K562 (cell line): ENCODE measurements around the gene MBOAT7.

Source experiments
- PHB2 ChIP-seq: fragments of 450-650 bp; IDR thresholded peaks from 2 replicates; pipeline ENCODE4 v1.6.1; 2017; ENCODE audit warnings: low read depth
- RCOR1 ChIP-seq, 2 experiments: IDR thresholded peaks; 2 replicates each; pipeline ENCODE4 v1.6.1; 2012; ENCODE audit warnings: low read depth in 2 of 2, low read length in 2 of 2, borderline replicate concordance in 1 of 2, improper control_type of control experiment in 1 of 2
- TCF7 ChIP-seq: sonication (generic); IDR thresholded peaks from 2 replicates; pipeline ENCODE4 v1.6.1; 2016; ENCODE audit warnings: antibody characterized with exemption, borderline replicate concordance
- ZNF551 ChIP-seq: fragments of 250-450 bp; sonication (Bioruptor Pico); IDR thresholded peaks from 2 replicates; pipeline ENCODE4 v1.5.0; 2021; ENCODE audit warnings: mild to moderate bottlenecking, moderate library complexity
- ZNF644 ChIP-seq: fragments of 200-800 bp; sonication (Bioruptor generic); IDR thresholded peaks from 2 replicates; pipeline ENCODE4 v1.6.1; 2016; ENCODE audit warnings: low read depth, missing genetic modification characterization, missing compliant biosample characterization
- TF ChIP-seq, protein P1 (sequence below): sonication (generic); formaldehyde crosslinking; IDR thresholded peaks from 2 replicates; pipeline ENCODE4 v1.9.0; 2022; ENCODE audit warnings: mild to moderate bottlenecking, missing genetic modification reagents

GRCh38 chr19:54199401-54199800, 10.0 kb upstream of the MBOAT7 start:
- no peak for TF ChIP-seq TCF7
- no peak for TF ChIP-seq ZNF551 (CRISPR knock-in tag)
- TF ChIP-seq, protein P1, sequence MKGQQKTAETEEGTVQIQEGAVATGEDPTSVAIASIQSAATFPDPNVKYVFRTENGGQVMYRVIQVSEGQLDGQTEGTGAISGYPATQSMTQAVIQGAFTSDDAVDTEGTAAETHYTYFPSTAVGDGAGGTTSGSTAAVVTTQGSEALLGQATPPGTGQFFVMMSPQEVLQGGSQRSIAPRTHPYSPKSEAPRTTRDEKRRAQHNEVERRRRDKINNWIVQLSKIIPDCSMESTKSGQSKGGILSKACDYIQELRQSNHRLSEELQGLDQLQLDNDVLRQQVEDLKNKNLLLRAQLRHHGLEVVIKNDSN (CRISPR knock-in tag), result no peak
- no peak for TF ChIP-seq ZNF644
- TF ChIP-seq RCOR1 (IDR thresholded peaks at IDR 0.05; ENCODE audit: borderline replicate concordance in 1 of 2, low read depth in 2 of 2, low read length in 2 of 2), result no peak
- no peak for TF ChIP-seq PHB2
